ENCODE data around the gene C20orf96.

- TF ChIP-seq CTCF (IDR thresholded peaks at IDR 0.05) (no peak), POLR2A (IDR thresholded peaks at IDR 0.05) (no peak)
Observed at GRCh38 chr20:237929-238328, 52.6 kb downstream of the C20orf96 start.

Measured in ovary (tissue), 3 donors.